Endometrial microvascular endothelial cells (primary cell): Measurements from ENCODE around the gene CEP72. TPM values are rescaled to one million over a fixed set of nuclear protein-coding genes. Genes with fewer than 3 reads are reported as not detected.
"Not testable (repeated sequence)": the region's sequence is repeated elsewhere in the genome, so short reads cannot be mapped to it uniquely, and the experiment has no call there.

ENCODE experiments used
- in situ Hi-C: cut with HindIII; loops from 2 replicates; pipeline ENCODE4 v1.10.0; 2017; ENCODE audit warnings: low sequenced_read_pairs, low pct_unique_long_range_greater_than_20kb; ENCODE audit errors: inconsistent ontology term
- total RNA-seq: library from RNA; depleted of rRNA; stranded (reverse); fragments of >200 nt; gene quantifications from one replicate; pipeline ENCODE4 v1.2.3, GENCODE V29; 2015; ENCODE audit errors: inconsistent ontology term

The CEP72 gene
- total RNA-seq, 1 donor from 2014 or later: 8.9 TPM

DNA sequence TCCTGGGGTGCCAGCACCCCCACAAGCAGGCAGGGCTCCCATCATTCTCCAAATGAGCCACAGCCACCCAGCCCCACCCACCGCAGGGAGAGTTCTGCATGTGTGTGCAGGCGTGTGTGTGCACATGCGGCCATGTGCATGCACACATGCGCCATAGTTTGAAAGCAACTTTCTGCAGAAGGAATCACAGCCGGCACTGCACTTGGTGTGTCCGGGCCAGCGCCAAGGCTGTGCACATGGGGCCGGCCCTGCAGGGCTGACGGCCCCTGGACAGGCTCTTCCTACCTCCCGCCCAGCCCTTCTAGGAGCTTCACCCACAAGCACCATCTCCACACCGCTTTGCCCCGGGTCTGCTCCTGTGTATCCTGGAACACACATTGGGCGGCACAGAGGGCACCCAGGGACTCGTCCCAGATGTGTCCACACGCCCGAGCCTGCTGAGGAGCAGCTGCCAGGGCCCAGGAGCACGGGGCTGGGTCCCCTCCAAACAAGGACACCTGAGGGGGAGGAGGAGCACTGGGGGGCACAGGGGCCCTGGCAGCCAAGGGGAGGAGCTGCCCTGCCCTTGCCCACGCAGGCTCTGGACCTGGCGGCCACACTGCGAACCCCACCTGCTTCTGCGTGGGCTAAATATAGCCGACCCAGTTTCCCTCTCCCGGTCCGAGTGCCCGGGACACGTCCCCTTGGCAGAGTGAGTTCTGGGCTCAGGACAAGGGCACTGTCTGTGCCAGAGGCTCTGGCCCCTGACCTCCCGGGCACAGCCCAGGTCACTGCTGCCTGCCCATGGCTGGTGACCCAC lies 61.9 kb downstream of the CEP72 start:
- in situ Hi-C loops: no loop called here

DNA sequence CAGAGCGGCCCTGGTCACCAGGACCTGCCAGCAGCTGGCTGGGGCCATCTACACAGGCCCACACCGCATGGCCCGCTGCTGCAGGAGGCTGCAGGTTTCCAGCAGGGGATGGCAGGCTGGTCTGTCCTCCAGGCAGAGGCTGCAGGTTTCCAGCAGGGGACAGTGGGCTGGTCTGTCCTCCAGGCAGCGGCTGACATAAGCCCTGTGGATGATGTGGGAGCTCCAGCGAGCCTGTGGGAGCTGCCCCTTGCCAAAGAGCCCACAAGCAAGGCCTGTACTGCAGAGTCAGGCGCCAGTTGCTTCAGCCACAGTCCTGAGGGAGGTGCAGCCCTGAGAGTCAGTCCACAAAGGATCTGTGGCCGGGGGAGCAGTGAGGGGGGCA lies 62.5 kb downstream of the CEP72 start:
- in situ Hi-C loops: no loop called here

DNA sequence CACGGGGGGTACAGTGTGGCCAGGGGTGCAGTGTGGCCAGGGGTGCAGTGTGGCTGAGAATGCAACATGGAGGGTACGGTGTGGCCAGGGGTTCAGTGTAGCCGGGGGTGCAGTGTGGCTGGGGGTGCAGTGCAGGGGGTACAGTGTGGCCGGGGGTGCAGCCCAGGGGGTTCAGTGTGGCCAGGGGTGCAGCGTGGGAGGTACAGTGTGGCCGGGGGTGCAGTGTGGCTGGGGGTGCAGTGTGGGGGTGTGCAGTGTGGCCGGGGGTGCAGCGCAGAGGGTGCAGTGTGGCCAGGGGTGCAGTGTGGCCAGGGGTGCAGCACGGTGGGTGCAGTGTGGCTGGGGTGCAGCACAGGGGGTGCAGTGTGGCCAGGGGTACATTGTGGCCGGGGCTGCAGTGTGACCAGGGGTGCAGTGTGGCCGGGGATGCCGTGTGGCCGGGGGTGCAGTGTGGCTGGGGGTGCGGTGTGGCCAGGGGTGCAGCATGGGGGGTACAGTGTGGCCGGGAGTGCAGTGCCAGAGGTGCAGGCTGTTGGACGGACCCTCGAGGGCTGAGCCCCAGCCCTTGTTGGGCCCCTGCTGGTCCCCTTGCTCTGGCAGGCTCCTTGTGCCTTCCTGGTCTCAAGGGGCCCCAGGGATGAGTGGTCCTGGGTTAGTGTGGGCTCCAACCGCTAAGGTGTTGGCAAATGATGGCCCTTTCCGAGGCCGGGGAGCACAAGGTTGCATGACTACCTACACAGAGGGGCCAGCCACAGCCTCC lies 63.2 kb downstream of the CEP72 start:
- in situ Hi-C loops: no loop called here

DNA sequence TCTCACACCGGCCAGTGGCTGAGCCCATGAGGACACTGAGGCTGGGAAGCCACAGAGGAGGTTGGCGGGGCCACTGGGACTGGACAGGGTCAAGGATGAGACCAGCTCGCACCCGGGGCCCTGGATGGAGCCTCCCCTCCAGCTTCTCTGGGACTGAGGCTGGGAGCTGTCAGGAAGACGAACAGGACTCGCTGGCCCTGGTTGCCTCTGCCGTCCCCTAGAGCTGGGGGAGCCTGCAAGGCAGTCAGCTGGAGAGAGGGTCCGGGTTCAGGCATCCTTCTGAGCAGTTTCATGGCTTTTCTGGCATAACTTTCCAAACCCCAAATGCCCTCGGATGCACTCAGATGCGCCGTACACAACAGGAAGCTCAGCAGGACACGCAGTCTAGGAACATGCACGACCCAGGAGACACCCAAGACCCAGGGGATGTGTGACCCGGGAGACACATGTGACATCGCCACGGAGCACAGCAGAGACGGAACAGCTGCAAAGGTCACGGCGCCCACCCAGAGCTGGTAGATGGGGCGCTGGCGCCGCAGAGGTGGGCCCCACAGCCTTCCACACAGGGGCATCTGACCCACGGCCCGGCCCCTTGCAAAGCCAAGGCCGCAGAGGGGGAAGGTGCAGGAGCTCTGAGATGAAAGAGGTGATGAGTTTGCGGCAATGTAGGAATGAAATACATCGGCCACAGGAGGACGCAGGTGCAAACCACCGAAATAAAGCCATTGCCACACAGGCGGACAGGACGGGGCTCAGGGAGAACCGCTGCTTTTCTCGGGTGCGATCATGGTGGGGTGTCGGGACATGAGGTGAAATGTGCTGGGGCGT lies 63.9 kb downstream of the CEP72 start:
- in situ Hi-C loops: no loop called here

DNA sequence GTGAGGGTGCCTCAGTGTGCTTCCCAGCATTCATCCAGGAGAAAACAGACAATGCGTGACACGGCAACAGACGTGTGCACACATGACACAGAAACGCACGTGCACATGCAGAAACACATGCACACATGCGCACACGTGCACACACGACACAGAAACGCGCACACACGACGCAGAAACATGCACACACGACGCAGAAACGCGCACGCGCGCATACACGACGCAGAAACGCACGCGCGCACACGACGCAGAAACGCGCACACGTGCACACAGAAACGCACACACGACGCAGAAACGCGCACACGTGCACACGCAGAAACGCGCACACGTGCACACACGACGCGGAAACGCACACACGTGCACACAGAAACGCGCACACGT lies 64.5 kb downstream of the CEP72 start:
- in situ Hi-C loops: no loop called here

DNA sequence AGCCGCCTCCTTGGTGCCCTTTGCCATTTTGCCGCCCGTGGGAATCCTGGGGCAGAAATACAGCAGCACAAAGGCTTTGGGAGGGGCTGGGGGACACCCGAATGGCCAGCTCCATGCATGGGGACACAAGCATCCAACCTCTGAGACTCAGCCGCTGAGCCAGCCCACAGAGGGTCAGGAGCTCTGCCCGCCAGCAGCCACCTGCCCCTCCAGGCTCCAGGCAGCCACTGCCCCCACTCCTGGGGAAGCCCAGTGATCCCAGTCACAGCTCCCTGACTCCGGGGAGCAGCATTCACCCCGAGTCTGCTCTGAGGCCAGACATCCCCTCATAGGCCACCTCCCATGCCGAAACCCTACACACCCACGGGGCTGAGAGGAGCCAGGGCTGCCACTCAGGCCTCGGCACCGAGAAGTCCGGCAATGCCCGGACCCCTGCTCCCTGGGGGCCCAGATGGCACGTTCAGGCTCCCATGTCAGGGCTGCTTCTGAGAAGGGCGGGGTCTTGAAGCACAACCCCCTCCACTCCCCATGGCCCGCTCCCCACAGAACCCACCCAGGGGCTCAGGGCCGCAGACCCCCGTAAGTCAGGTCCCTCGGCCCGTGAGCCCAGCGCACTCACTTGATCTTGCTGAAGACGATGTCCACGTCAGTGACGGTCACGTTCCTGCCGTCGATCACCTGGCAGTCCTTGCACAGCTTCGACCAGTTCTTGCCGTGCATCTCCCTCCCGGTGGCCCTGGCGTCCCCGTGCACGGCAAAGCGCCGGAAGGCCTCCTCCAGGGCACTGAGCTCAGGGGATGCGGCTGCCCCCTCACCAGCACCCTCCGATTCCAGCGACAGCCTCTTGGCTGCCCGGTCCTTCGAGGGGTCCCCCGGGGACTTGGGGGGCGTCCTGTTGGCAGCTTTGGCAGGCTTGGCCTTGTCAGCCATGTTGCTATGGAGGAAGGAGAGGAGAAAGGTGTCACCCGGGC lies 65.3 kb downstream of the CEP72 start:
- in situ Hi-C loops: no loop called here

DNA sequence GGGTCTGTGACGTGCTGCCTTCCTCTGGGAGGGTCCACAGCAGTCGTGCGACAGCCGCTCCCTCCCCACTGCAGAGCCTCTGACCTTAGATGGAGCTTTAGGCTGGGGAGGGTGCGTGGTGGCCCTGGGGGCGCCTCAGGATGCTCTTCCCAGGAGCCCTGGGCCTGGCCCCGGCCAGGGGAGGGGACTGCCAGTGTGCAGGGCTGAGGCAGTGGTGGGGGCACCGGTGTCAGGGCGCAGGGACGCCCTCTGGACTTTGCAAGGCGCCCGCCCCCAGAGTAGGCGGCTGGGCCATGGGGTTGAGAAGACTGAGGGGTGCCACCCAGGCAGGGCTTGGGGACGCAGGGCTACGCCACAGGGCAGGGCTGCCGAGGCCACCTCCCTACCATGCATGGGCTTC lies 66.4 kb downstream of the CEP72 start:
- in situ Hi-C loops: not testable (repeated sequence)

DNA sequence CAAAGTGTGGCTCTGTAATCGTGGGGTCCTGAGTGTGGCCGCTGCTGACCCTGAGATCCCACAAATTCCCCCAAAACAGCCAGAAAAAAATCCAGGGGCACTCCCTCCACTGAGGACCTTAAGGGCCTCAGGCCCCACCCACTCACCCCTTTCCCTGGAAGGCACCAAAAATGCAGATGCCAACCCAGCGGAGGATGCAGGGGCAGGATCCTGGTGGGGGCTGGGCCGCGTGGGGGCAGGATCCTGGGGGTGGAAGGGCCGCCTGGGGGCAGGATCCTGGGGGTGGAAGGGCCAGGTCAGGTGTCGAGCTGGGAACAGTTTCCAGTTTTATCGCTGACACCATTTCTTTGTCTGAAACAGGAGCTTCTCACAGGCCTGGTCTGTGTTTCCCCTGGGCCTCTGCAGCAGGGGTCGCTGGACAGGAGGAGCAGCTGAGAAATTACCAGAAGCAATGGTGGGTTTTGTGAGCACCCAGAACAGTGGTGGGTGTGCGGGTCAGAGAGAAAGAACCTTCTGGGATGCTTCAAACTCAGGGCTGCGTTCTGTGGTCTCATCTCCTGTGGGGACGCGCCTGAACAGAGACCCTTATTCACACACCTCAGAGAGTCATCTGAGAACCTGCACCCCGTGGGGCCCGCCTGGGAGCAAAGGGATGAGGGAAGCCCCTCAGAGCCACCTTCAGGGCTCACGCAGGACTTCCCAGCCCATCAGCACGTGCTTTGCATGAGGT lies 67.2 kb downstream of the CEP72 start:
- in situ Hi-C loops: not testable (repeated sequence)

DNA sequence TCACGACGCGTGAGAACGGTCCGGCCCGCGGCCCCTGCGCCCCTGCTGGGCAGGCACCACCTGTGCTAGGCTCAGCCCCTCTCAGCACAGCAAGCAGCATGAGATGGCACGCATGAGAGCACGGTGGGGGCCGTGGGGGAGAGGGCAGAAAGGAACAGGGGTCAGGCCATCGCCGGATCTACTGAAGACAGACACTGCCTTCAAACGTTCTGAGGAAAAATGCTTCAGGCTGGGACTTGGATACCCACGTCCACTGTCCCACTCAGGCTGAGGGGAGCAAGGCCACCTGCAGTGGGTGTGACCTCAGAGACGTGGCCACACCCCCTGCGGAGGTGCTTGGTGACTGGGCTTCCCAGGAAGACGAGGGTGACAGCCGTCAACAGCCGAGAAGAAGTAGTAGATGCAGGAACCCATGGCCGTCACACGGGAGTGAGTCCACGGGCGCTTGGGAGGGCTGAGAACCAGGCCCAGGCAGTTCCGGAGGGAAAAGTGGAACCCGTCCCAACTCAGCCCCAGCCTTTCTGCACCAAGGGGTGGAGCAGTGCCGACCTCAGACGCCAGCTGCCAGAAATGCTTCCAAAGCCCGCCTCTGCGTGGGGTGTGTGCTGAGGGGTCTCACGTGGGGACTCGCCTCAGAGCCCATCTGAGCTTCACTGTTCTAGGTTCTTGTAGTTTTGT lies 68.1 kb downstream of the CEP72 start:
- in situ Hi-C loops: not testable (repeated sequence)

DNA sequence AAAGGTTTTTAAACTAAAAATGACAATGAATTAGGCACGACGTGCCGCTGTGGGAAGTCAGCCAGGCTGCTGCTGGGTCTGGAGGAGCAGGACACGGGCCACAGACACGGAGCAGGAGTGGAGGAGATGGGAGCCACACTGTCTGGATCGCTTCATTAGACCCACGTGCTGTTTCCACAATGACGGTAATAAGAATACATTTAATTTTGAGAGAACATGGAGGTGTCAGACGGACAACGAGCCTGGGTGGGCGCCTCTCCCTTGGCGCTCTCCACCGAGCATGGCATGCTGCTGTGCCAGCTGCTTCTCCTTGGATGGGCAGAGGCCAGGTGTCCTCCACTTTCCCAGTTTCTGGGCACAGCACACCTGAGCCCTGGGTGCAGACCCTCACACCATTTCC lies 68.7 kb downstream of the CEP72 start:
- in situ Hi-C loops: not testable (repeated sequence)

DNA sequence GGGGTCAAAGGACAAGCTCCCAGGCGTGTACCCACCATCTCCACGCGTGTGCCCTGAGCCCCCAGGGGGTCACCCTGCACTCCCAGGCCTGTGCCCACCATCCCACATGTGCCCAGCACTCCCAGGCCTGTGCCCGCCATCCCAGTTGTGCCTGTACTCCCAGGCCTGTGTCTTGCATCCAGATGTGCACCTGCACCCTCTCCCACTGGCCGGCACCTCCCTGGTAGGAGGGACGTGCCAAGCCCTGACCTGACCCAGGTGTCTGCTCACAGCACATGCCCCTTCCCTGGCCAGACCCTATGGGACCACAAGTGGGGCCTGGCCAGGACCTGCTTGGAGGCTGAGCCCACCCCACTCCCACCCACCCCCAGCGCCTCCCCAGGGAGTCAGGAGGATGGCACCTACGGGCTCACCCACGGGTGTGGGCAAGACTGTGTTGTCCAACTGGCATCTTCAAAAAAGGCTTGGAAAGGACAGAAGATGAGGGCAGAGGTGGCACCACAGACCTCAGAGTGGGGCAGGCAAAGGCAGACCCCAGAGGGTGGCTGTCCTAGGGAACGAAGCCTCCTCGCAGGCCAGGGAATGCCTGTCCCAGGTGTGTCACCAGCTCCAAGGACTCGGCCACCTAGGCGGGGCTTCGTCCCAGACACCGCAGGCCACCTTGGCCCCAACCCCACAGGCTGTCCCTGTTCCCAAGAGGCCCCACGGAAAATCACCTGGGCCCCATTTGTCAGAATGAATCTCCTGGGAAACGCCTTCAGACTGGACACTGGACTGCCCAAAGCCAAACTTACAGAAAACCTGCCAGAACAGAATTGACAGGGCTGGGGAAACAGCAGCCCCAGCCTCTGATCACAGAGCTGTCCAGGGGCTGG lies 69.4 kb downstream of the CEP72 start:
- in situ Hi-C loops: not testable (repeated sequence)

DNA sequence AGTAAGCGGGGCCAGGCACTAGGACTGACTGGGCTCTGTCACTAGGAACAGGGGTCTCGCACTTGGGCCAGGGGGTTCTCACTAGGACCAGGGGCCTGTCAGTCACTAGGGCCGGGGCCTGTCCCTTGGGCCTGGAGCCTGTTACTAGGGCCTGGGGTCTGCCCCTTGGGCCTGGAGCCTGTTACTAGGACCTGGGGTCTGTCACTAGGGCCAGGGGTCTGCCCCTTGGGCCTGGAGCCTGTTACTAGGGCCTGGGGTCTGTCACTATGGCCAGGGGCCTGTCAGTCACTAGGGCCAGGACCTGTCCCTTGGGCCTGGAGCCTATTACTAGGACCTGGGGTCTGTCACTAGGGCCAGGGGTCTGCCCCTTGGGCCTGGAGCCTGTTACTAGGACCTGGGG lies 70.1 kb downstream of the CEP72 start:
- in situ Hi-C loops: not testable (repeated sequence)

DNA sequence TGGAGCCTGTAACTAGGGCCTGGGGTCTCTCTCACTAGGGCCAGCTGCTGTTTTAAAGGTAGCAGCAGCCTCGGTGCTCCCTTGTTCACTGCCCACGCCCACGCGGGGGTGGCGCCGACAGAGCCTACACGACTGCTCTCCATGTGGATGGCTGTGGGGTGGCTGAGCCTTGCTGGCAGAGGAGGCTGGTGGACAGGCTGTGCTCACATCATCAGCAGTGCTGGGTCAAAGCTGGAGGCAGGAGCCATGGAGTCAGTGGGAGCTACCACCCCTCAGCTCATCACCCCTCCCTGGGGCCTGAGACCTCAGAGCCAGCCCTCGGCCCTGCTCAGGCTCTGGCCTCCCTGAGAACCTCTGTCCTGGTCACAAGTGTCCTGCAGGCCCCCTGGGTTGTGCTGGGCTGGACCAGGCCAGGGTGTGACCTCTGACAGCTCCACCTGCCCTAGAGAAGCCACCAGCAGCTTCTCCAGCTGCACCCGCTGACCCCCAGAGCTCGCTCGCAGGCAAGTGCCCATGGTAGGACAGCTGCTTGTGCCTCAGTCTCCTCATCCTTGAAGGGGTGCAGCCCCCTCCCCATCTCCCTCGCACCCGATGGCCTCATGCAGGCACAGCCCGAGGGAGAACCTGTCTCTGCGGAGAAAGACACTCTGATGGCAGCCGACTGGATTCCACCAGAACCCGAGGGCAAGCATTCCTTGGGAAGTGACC lies 70.7 kb downstream of the CEP72 start:
- in situ Hi-C loops: not testable (repeated sequence)

DNA sequence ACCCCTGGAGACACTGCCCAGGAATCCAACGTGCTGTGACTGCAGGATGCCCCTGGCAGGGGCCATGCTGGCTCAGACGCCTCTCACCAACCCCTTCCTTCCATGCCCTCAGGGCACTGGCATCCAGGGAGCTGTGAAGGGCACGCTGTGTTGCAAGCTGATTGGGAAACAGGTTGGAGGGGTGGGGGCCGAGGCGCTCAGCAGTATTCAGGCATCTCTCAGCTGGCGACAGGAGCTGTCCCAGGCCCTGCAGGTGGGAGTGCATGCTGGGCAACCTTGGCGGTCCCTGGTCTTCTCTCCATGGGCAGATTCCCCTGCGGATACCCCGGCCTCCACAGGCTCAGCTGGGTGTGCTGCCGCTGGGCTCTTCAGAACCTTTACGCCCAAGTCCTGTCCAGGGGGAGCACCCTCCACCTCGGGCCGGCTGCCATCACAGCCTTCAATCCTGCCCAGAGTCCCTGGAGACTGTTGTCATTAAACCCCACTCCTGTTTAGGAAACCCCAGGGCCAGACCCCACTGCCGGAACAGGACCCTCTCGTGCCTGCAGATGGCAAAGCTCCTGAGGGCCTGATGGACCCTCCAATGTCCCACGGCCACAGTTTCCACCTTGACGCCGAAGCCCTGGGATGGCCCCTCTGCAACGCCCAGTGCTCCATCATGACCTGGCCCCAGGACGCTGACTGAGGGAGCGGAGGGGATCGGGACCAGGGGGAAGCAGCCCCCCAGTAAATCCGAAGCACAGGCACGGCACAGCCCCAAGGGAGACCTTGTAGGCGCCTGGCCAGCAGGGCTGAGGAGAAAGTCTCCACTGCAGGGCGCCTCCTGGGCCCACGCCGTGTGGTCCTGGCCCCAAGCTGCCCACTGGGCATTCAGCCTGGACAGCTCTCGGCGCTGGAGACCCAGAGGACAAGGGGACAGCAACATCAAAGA lies 71.7 kb downstream of the CEP72 start:
- in situ Hi-C loops: no loop called here

DNA sequence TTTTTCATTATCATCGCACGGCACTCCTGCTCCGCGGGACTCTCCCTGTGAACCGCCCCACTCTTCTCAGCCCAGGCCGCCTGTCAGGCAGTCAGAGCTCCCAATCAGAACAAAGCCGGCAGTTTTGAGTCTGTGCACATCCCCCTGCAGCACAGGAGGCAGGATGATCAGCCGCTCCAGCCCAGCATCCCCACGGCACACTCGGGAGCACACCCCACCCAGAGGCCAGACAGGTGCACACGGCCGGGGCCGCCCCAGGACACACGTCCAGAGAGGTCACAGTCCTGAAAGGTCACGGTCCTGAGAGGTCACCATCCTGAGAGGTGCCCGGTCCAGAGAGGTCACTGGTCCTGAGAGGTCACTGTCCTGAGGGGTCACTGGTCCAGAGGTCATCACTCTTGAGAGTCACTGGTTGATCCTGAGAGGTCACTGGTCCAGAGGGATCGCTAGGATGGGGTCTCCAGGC lies 72.6 kb downstream of the CEP72 start:
- in situ Hi-C loops: no loop called here
